ENCODE measurements around the gene SAMD8.
"Not testable (repeated sequence)": the region's sequence is repeated elsewhere in the genome, so short reads cannot be mapped to it uniquely, and the experiment has no call there.

Gene SAMD8

DNA sequence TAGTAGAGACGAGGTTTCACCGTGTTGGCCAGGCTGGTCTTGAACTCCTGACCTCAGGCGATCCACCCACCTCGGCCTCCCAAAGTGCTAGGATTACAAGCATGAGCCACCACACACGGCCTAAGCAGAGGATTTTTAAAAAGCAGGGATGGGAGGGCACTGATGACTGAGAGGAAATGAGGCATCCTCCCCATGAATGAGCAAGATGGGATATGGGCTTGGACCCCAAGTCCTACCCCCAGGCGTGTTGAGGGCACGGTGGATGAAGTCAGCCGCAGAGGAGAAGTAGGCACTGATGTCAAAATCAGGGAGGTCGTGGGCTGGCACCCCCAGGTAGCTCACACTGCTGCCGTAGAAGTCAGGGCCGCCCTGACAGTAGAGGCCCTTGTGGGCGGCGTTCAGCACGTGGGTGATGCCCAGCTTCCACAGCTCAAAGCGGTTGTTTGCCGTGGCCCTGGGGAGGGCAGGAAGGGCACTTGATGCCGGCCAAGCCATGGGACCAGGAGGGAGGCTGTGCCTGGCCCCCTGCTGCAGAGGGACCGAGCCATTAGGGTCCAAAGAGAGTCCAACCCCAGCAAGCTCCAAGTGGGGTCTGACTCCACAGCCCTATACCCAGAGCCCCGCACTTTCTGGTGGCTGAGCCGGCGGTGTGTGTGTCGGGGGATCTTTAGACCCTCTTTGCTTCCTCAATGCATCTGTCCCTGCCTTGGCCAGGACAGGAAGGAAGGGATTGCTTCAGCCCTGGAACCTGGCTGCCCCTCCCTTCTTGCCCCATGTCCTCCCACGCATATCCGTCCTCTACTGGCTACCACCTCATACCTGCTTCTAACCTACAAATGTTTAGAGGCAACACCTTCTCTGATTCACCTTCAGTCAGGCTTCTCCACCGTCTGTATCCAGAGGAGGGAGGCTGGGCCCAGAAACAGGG is 3.4 kb upstream of the SAMD8 start:
- DNase-seq (ENCODE audit: low read depth) = no peak

DNA sequence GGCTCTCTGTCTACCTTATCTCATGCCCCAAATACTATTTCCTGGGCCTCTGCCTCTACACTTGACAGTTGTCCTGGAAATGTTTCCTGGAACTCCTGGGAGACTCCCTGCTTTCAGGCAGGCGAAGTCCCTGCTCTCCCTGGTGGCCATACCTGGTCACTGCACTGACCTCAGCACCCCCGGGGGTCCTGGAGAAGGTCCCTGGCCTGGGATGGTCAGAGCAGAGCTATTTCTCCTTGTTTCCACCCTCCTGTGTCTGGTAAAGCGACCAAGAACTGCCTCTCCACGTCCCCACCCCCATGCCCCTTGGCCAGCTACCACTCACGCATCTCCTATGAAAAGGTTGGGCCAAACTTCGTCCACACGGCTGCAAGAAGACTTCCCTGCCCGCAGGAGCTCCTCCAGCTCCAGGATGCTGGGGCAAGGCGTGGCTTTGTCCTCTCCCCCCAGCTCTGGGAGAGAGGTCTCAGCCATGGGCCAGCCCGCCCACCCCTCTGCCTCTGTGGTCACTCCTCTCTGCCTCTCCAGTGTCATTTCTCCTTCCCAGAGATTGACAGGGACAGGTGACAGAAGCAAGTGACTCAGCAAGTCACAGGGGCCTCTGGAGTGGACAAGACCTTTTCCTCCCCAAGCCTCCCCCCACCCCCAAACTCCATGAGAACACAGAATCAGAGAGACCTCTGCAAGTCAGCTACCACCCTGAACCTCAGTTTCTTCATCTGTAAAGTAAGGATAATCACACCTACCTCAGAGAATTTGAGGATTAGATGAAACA is 2.6 kb upstream of the SAMD8 start:
- no peak for DNase-seq (ENCODE audit: low read depth)

DNA sequence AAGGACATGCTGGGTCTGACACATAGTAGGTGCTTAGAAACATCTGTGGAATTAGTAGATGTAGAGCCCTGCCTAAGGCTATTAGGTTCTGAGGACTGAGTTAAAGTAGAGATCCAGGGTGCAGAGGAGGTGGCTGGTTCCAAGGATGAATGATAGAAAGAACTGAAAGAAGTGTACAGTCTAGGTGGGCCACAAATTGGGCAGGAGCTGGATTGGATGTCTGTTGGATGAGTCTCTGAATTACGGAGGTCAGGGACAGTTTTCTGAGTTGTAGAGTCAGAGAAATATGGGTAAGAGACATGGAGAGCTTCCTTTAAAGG is 2.0 kb upstream of the SAMD8 start:
- no peak for DNase-seq (ENCODE audit: low read depth)

DNA sequence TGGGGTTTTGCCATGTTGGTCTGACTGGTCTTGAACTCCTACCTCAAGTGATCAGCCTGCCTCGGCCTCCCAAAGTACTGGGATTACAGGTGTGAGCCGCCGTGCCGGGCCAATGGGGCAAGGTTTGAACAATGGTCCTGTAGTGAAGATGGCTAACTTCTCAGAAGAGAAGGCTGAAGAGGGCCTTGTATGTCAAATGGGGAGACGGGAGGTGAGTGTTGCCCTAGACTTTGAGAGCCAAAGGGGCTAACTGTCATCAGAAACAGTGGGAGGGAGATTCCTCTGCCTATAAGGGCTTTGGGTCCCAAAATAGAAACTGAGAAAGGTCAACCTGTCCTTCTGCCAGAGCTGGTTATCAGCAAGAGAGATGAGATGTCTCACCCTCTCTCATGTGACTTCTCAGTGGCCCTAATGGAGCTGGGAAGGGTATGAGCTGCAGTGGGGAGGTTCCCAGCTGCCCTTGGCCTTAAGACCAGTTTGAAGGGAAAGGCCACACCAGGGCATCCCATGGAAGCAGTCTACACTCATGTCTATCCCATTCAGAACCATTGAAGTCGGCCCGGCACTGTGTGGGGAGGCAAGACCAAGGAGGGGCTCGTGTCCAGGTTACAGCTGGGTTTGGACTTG is 1.3 kb upstream of the SAMD8 start:
- no peak for DNase-seq (ENCODE audit: low read depth)

DNA sequence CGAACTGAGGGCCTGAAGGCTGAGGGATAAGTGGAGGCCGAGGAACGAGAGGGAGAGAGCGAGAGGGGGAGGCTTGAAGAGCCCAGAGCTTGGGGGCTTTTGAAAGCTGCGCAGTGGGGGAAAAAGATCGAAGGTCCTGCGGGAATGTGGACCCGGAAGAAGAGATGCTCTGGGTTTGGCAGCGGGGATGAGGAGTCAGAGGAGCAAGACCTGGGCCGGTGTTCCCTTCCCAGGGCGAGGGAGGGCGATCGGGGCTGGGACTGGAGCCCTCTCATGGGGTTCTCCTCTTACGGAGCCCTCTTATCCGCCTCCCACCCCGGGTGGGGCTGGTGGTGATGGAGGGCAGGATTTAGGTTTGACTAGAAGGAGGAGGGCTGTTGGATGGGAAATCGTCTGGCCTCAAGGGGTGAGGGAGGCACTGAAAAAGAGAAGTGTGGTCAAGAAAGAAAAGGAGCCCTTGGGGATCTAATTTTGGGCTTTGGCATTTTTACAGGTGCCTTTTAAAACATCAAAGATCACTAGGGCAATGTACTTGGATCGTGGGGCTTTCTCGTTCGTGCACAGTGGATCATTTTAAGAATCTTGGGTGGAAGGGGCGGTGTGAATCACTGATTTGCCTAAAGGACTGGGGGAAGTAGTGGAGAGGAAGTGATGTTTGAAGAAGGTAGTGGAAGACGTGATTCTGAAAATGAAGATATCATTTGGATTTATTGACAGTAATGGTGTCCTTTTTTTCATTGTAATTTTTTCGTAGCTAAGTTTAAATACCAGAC is 637 bp downstream of the SAMD8 start:
- peak; percentile 45 for DNase-seq (ENCODE audit: low read depth)

DNA sequence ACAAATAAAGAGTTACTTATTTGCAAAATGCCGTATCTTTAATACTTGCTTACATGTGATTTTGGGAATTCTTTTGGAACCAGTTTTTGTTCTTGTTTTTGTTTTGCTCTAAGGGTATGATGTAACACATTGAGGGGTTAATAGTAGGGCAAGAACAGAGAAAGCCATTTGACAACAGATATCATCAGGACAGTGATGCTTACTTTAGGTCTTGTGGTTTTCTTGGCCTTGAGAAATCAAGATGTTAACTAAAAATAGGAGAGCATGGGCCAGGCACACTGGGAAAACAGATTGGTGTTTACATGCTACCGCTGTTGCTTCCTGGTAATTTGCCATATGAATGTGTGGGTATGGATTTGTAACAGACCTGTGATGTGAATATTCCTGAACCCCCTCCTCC is 3.7 kb downstream of the SAMD8 start:
- peak; percentile 91 for DNase-seq (ENCODE audit: low read depth)

DNA sequence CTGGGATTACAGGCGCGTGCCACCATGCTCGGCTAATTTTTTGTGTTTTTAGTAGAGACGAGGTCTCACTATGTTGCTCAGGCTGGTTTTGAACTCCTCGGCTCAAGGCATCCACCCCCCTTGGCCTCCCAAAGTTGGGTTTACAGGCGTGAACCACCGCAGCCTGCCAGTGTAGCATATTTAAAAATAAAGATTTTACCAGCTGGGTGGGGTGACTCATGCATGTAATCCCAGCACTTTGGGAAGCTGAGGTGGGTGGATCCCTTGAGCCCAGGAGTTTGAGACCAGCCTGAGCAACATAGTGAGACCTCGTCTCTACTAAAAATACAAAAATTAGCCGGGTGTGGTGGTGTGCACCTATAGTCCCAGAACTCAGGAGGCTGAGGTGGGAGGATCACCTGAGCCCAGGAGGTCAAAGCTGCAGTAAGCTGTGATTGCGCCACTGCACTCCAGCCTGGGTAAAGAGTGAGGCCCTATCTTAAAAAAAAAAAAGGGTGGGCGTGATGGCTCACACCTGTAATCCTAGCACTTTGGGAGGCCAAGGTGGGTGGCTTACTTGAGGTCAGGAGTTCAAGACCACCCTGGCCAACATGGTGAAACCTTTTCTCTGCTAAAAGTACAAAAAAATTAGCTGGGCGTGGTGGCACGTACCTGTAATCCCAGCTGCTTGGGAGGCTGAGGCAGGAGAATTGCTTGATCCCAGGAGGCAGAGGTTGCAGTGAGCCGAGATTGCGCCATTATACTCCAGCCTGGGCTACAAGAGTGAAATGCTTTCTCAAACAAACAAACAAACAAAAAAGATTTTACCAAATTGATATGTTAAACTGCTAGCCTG is 5.7 kb downstream of the SAMD8 start:
- not testable (repeated sequence) for DNase-seq (ENCODE audit: low read depth)

DNA sequence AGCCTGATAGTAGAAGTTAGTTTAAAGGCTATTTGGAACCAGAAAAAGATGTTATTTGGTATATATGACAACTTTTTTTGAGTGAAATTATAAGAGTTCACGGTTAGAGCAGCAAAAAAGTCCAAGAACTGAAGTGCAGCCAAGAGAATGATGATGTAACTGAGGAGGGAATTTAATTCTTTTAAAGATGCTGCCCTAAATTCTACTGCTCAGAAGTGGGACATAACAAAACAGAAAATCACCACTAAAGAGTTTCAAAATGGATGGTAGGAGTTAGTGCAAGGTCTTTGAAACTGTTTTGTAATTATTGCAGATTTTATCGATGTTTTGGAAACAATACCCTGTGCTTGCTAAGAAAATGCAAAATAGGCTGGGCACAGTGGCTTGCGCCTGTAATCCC is 6.5 kb downstream of the SAMD8 start:
- no peak for DNase-seq (ENCODE audit: low read depth)

DNA sequence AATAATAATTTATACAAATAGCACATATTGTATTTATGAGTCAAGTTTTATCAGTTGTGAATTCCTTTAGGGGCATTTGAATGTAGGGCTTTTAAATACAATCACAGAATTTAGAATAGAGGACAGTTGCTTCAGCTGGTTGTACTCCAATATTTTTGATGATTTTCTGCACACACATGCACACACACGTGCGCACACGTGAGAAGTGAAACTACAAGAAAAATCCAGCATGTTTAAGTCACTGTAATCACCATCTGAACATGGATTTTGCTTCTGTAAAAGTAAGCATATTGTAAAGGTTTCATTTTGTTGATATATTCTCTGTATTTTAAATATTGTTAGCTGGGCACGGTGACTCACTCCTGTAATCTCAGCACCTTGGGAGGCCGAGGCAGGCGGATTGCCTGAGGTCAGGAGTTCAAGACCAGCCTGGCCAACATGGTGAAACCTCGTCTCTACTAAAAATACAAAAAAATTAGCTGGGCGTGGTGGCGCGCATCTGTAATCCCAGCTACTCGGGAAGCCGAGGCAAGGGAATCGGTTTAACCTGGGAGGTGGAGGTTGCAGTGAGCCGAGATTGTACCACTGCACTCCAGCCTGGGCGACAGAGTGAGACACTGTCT is 8.1 kb downstream of the SAMD8 start:
- not testable (repeated sequence) for DNase-seq (ENCODE audit: low read depth)

DNA sequence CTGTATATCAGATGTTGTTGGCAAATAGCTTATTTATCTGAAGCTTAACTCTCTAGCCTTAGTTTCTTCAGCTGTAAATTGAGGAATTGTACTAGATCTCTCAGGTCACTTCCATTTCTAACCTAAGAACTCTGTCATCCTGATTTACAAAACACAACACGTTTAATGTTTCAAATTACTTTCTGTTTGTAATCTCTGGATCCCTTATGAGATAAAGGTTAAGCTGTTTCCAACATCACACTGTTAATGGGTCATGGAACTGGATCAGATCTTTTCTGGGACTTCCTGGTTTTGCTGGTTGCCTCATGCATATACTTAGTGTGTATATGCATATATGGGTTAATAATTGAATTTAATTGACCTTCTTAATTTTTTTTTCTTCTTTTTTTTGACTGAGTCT is 9.9 kb downstream of the SAMD8 start:
- no peak for DNase-seq (ENCODE audit: low read depth)

DNA sequence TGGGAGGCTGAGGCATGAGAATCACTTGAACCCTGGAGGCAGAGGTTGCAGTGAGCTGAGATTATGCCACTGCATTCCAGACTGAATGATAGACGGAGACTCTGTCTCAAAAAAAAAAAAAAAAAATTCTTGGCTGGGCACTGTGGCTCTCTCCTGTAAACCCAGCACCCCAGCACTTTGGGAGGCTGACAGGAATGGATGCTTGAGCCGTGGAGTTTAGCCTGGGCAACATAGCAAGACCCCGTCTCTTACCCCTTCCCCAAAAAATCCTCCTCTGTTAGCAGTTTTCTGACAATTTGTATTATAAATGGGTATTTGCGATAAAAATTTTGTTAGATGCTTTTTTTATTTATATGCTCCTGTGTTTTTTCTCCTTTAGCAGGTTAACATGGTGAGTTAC is 11.0 kb downstream of the SAMD8 start:
- no peak for DNase-seq (ENCODE audit: low read depth)

DNA sequence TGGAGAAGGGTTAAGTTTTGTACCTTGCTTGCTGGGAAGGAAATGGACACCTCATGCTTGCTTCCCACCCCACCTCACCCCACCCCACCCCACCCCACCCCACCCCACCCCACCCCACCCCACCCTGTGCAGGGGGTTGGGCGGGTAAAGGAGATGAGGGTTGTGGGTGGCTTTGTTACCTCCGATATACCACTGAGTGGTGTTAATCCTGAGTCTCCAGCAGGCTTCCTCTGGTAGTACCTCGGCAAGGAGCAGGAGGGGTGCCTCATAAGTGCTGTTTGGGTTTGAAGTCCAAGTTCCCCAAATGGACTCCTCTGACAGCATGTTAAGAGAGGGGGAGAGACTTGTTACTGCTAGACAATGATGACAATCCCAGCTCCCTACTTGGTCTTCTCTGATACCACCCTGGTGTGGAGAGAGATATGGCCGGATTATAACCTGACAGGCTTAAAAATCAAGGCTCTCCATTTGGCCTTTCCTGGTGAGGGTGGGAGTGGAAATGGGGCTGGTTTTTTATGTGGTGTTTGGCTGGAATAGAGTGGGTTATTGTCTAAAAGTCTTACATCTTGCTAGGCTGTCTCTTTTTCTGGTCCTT is 11.7 kb downstream of the SAMD8 start:
- DNase-seq (ENCODE audit: low read depth) = no peak

DNA sequence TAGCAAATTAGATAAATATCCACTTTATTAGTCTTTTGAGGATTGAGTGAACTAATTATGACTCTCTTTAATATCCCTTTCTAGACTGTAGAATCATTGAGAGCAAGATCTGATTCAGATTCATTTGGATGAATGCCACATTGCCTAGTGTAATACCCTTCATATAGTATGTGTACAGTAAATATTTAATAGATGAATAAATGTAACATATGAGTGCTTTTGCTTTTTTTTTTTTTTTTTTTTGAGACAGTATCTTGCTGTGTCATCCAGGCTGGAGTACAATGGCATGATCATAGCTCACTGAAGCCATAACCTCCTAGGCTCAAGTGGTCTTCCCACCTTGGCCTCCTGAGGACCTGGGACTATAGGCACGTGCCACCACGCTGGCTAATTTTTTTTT is 14.8 kb downstream of the SAMD8 start:
- no peak for DNase-seq (ENCODE audit: low read depth)

DNA sequence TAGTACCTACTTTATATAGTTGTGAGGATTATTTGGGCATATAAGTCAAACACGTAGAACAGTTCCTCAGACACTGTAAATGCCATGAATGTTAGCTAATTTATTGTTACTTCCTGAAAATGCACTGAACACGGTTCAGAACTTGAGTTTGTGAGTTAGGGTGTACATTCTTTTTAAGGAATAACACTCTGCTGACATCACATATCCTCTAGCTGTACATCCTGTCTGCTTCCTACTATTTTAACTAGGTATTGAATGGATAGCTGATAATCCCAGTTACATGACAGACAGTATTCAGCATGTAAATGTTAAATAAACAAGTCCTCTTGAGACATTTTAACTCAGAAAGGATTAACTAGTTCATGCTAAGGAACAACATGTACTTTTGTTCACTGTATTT is 16.0 kb downstream of the SAMD8 start:
- peak; percentile 29 for DNase-seq (ENCODE audit: low read depth)

DNA sequence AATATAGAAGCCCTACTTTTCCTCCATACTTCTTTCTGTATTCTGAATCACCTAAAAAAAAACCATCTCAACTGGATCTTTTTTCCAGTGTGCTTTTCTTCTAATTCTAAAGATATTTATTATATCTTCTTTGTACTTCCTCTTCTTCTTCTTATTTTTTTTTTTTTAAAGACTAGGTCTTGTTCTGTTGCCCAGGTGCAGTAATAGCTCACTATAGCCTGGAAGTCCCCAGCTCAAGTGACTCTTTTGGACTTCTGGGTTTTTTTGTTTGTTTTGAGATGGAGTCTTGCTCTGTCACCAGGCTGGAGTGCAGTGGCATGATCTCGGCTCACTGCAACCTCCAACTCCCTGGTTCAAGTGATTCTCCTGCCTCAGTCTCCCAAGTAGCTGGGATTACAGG is 17.5 kb downstream of the SAMD8 start:
- DNase-seq (ENCODE audit: low read depth) = not testable (repeated sequence)

DNA sequence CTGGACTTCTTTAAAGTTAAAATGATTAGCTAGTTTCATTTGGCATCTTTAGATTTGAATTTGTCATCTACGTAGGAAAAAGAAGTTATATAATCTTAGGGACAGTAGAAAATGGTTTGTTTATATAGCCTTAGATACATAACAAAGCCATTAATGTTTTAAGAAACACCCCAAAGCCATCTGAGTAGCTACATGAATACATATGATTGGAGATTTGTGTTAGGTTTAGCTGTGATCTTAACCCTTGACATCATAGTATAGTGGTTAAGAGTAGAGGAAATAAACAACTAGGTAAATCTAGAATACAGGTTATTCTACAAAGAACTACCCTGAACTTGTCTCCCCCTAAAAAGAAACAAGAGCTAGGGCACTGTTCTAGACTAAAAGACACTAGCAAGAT is 18.1 kb downstream of the SAMD8 start:
- no peak for DNase-seq (ENCODE audit: low read depth)

DNA sequence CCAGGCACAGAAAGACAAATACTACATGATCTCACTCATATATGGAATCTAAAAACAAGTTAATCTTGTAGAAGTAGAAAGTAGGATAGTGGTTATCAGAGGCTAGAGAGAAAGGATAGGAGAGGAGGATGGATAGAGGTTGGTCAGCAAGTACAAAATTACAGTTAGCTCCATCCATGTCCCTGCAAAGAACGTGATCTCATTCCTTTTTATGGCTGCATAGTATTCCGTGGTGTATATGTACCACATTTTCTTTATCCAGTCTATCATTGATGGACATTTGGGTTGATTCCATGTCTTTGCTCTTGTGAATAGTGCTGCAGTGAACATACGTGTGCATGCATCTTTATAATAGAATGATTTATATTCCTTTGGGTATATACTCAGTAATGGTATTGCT is 22.2 kb downstream of the SAMD8 start:
- DNase-seq (ENCODE audit: low read depth) = not testable (repeated sequence)

DNA sequence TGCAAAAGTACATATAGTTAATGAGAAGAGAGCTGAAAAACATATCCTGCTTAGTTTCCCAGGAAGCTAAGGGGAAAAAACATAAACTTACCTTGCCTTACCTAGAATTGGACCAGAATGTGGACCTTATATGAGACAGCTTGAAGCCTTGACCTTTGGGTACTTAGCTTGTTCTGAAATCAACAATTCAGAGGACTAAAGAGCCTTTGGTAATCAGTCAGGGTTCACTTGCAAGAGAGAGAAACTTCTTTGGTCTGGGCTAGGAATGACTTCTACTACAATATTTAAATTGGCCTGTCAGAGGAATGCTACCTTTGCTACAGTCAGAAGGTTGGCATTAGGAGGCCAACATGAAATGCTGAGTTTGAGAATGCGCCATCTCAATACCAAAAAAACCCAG is 24.9 kb downstream of the SAMD8 start:
- no peak for DNase-seq (ENCODE audit: low read depth)

DNA sequence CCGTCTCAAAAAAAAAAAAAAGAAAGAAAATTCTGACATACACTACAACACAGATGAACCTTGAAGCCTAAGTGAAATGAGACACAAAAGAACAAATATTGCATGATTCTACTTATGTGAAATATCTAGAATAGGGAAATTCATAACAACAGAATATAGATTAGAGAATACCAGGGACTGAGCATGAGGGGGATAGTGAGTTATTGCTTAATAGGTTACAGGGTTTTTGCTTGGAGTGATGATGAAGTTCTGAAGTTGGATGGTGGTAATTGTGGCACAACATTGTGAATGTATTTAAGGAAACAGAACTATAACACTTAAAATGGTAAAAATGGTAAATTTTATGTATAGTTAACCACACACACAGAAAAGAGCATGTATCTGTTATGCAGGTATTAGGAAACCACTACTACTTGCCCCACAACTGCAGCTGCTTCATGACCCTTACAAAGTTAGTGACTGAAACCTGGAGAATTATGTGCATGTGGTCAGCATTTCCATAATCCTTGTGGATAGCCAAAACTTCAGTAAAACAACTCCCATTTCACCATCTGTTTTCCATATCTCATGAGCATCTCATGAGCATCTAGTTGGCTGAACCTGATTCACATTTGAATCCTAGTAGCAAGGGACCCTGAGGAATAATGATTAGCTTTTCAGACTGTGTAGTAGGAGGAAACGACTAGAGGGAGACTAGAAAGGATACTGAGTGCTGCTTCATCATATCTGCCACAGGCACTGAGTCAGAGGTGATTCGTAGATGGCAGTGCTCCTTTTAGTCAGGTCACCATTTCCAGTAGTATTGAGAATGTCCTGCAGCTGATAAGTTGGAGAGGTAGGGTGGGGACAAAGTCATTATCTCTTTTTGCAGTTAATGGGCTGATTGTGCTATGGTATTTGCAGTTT is 26.3 kb downstream of the SAMD8 start:
- DNase-seq (ENCODE audit: low read depth) = peak; percentile 85
